Measurements from ENCODE around the gene FN1. TPM values are rescaled to one million over a fixed set of nuclear protein-coding genes. Genes with fewer than 3 reads are reported as not detected.

FN1 gene
- total and polyA plus RNA-seq, 2 donors (not counting 3 experiments of a cell fraction or from before 2014, with no cell fraction given): 3,221 to 3,740 TPM

- no peaks in the 10 kb centered on the region for H3K9me3 ChIP-seq (replicated peaks; ENCODE audit: control insufficient read depth, insufficient read depth, low read length)
- dilution Hi-C loops (cut with MboI; ENCODE audit: extremely low pct_ligation_motif_present, low sequenced_read_pairs) (no loop called here), intact Hi-C loops (cut with micrococcal nuclease) (loop anchor here (5.0 kb wide), 1 partner anchor 36 kb away; no protein-coding TSS in a partner anchor)
- ChIA-PET CTCF (interaction anchor here (0.9 kb wide), 1 partner anchor 12 kb away, joined by 3 read pairs; no protein-coding TSS in a partner anchor), POLR2A (no interaction called here)
- FAIRE-seq (no peak), DNase-seq (ENCODE audit: low read depth, low spot score) (no peak)
- H3K4me3 ChIP-seq (replicated peaks in 1 of 3; ENCODE audit: insufficient read depth in 1 of 3, low read depth in 1 of 3, low read length in 3 of 3): no peak overlapping the region
- H3K36me3 ChIP-seq (ENCODE audit: control insufficient read depth in 2 of 2, extremely low read depth in 1 of 2, insufficient read depth in 2 of 2, low read length in 2 of 2): no peaks in the 10 kb centered on the region
- no peaks in the 10 kb centered on the region for H3K27me3 ChIP-seq (ENCODE audit: control insufficient read depth in 2 of 2, insufficient read depth in 2 of 2, low read length in 2 of 2)
- TF ChIP-seq EZH2 (IDR thresholded peaks at IDR 0.05; ENCODE audit: borderline replicate concordance, low read depth, low read length, severe bottlenecking) (no peak), FOS (IDR thresholded peaks at IDR 0.05; ENCODE audit: borderline replicate concordance, insufficient read depth, low read length) (no peak), POLR2AphosphoS5 (IDR thresholded peaks at IDR 0.05; ENCODE audit: insufficient read depth, low read depth, low read length) (no peak), MYC (IDR thresholded peaks at IDR 0.05; ENCODE audit: low read depth, low read length) (no peak), GATA2 (IDR thresholded peaks at IDR 0.05; ENCODE audit: insufficient read depth, insufficient read length, low read depth, low read length) (no peak), JUN (IDR thresholded peaks at IDR 0.05; ENCODE audit: borderline replicate concordance, insufficient read depth, insufficient read length, low read depth) (no peak), MAX (IDR thresholded peaks at IDR 0.05; ENCODE audit: insufficient read depth, insufficient read length) (no peak), CTCF (IDR thresholded peaks at IDR 0.05; ENCODE audit: extremely low read depth in 1 of 2, insufficient read depth in 1 of 2, low read depth in 1 of 2, low read length in 2 of 2) (no peak), POLR2A (IDR thresholded peaks at IDR 0.05; ENCODE audit: low read depth, low read length) (no peak)
- no peaks in the 10 kb centered on the region for H4K20me1 ChIP-seq (replicated peaks; ENCODE audit: control insufficient read depth, extremely low read depth, insufficient read depth, low read length)
- H3K4me2 ChIP-seq (ENCODE audit: insufficient read depth, low read length): no peak overlapping the region
- H2AFZ ChIP-seq (ENCODE audit: low read depth, low read length): no peak overlapping the region
- no peak overlapping the region for H3K9ac ChIP-seq (replicated peaks; ENCODE audit: extremely low read depth, insufficient read depth, low read length)
- H3K79me2 ChIP-seq (ENCODE audit: control insufficient read depth, insufficient read depth, low read length): no peaks in the 10 kb centered on the region
- BruUV-seq (replicated peaks): no TSS peak
- no peak overlapping the region for H3K27ac ChIP-seq (ENCODE audit: insufficient read depth, low read depth, low read length)
- no peaks in the 10 kb centered on the region for H3K9me1 ChIP-seq (replicated peaks; ENCODE audit: control insufficient read depth, extremely low read depth, insufficient read depth, low read length)
- H3K4me1 ChIP-seq (ENCODE audit: control insufficient read depth, extremely low read depth, insufficient read depth, low read length): peaks cover 26% of the 10 kb centered on the region
Observed at GRCh38 chr2:215466097-215466909, 30.4 kb upstream of the FN1 start.

All from endothelial cell of umbilical vein (primary cell).